ENCODE data around the gene PIK3CB.
A peak's percentile ranks its signal among the peaks of the same experiment; 100 is the strongest.
"Not testable (repeated sequence)": the region's sequence is repeated elsewhere in the genome, so short reads cannot be mapped to it uniquely, and the experiment has no call there.

PIK3CB gene

DNA sequence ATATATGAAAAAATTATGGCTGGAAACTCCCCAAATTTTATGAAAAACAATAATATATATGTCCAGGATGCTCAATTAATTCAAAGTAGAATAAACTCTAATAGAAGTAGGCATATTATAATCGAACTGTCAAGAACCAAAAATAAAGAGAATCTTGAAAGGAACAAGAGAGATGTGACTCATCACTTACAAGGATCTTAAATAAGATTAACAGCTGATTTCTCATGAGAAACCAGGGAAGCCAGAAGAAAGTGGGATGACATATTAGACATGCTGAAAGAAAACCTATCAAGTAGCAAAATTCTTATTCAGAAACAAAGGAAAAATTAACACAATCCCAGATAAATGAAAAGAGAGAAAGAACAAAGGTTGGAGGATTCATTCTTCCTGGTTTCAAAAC lies 159.3 kb downstream of the PIK3CB start:
- no peak for DNase-seq

DNA sequence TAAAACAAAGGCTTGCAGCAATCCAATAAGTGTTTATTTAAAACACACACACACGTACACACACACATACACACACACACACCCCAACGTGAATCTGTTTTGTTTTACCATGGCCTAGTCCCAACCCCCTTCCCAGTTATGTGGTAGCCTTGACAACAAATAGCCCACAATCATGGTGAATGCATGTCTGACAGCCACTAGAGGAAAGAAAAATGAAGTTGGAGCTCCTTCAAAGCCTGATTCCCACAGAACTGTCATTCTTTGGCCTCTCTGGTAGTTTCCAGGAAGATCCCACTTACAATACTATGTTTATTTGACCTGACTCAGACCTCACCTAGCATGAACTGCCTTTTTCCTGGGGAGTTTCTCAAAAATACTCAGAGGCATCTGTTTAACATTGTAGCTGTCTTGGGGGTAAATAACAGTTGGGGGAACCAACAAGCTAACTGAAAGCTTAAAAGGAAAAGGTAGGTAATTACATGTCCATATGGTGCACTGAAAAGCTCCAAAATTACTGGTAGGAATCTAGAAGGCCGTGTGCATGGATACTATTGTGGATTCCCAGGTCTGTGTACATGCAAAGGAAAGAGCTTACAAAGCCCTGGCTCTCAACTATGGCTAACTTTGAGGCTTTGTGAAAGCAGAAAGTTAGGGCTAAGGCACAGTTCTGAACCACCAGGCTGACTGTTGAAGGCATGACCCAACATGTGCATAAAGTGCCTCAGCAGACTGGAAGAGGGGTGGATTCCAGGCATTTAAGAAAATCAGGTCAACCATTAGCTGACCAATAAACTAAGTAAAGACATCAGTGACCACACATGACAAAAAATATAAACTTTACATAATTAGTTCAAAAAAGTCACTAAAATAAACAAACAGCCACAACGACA lies 160.8 kb downstream of the PIK3CB start:
- peak; percentile 26 for DNase-seq

DNA sequence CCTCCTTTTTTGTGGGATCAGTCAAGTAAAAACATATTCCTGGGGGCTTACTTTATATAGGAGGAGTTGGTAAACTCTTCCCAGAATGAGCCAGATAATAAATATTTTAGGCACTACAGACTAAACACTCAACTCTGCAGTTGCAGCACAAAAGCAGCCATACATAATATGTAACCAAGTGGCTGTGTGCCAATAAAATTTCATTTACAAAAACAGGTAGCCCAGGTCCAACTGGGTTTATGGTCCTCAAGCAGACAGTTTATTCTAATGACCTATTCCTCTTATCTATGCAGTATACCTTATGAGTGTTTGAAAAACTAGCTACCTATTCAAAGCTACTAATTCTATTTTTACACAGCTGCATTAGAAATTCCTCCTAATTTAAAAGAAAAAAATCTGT lies 164.3 kb downstream of the PIK3CB start:
- no peak for DNase-seq

DNA sequence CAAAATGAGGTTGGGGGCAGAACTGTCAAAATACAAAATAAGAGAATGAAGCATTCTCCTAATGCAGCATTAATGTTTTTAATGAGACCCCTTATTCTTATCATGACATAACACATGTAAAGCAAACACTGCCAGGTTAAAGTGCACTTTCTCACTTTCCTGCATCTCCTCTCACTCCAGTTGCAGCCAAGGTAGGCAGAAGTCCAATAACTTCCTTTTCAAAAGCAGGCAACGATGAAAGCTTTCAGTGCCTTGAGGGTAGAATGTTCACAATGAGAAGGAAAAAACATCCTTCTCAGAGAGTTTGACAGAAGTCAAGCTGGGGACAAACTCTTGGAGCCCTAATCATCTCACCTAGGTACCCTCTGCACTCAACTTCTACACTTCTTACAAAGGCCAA lies 166.6 kb downstream of the PIK3CB start:
- no peak for DNase-seq

DNA sequence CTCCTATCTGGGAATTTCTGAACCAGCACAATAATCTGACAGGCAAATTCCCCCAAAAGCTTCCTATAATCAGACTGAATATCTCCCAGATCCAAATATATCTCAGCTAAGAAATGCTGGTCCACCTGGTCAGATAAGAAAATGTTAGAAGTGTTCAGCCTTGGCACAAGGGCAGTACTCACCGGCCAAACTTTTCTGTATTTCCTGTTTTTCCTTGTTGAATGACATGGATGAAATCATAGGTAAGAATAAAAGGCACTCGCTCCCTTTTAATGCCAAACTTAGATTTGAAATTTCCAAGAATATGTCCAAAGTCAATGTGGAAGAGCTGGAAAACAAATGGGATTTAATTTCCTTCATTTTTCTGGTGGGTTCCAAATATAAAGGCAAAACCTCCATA lies 177.2 kb downstream of the PIK3CB start:
- no peak for DNase-seq

DNA sequence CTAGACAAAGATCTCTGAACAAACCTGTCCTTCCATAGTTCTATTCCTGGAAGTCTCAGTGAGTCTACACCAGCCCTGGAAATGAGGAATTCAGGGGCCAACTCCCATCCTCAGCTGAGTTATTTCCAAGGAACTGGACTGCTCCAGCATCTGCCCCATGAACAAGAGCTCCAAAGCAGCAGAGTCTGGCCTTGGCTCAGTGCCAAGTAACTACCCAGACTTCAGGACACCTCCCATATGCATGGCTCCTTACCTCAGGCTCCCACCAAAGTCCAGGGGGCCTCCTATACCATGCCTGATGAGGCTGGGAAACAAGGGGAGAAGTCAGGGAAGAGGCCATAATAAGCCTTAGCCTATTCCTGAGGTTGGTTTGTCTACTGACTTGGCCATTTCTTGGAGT lies 181.2 kb downstream of the PIK3CB start:
- no peak for DNase-seq

DNA sequence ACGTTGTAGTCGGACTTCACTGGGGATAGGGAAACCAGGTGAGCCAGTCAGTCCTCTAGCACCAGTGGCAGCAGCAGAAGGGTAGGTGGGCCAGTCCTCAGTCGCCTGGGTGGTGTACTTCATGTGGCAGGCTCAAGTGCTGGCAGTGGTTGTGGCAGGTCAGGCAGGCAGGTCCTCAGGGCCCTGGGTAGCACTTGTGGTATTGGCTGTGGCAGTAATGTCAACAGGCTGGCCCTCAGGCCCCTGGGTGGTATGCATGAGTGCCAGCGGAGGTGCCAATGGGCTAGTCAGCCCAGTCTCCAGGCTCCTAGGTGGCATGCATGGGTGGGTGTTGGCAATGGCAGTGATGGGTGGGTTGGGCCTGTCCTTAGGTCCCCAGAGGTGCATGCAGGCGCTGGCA lies 185.6 kb downstream of the PIK3CB start:
- no peak for DNase-seq

DNA sequence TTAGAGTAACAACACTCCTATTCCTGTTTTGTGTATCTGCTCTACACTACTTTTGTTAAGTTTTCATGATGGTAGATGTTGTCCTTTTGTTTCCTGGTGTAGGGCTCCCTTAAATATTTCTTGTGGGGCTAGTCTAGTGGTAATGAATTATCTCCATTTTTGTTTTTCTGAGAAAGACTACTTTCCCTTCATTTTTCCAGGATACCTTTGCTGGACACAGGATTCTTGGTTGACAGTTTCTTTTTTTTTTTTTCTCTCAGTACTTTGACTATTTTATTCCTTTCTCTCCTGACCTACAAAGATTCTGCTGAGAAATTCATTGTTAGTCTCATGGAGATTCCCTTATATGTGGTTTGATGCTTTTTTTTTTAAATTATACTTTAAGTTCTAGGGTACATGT lies 188.2 kb downstream of the PIK3CB start:
- DNase-seq, result no peak

DNA sequence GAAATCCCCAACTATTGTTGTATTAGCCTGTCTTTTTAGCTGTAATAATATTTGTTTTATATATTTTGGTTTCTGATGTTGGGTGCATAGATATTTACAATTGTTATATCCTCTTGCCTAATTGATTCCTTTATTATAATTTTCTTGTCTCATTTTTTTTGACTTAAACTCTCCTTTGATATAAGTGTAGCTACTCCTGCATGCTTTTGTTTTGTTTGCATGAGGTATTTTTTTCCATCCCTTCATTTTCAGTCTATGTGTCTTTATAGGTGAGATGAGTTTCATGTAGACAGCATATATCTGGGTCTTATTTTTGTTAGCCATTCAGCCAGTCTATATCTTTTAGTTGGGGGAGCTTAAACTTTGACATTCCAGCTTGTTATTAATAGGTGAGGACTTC lies 188.7 kb downstream of the PIK3CB start:
- DNase-seq, result no peak

DNA sequence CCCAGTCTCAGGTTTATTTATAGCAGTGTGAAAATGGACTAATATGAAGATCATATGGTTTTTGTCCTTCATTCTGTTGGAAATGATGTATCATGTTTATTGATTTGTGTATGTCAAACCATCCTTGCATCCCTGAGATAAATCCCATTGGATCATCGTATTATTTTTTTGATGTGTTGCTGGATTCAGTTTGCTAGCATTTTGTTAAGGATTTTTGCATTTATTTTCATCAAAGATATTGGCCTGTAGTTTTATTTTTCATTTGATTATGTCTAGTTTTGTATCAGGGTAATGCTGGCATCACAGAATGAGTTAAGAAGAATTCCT lies 191.8 kb downstream of the PIK3CB start:
- no peak for DNase-seq

DNA sequence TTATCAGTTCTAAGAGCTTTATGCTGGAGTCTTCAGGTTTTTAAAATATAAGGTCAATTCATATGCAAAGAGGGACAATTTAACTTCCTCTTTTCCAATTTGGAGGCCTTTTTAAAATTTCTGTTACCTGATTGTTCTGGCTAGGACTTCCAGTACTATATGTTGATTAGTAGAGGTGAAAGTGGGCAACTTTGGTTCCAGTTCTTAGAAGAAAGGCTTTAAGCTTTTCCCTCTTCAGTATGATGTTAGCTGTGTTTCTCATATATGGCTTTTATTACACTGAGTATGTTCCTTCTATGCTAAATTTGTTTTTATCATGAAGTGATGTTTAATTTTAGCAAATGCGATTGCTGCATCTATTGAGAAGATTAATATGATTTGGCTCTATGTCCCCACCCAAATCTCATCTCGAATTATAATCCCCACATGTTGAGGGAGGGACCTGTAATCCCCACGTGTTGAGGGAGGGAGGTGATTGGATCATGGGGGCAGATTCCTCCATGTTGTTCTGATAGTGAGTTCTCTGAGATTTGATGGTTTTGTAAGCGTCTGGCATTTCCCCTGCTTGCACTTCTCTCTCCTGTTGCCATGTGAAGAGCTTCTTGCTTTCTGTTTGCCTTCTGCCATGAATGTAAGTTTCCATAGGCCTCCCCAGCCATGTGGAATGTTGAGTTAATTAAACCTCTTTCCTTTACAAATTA lies 192.4 kb downstream of the PIK3CB start:
- DNase-seq, result no peak

DNA sequence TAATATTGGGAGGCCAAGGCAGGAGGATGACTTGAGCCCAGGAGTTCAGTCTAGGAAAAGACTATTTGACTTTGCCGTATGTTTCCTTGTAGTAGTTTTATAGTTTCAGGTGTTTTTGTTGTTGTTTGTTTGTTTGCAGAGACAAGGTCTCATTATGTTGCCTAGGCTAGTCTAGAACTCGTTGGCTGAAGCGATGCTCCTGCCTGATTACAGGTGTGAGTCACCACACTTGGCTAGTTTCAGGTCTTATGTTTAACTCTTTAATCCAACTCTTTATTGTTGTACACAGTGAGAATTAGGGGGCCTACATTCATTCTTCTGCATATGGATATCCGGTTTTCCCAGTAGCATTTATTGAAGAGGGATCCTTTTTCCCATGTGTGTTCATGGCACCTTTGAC lies 194.2 kb downstream of the PIK3CB start:
- DNase-seq, result no peak

DNA sequence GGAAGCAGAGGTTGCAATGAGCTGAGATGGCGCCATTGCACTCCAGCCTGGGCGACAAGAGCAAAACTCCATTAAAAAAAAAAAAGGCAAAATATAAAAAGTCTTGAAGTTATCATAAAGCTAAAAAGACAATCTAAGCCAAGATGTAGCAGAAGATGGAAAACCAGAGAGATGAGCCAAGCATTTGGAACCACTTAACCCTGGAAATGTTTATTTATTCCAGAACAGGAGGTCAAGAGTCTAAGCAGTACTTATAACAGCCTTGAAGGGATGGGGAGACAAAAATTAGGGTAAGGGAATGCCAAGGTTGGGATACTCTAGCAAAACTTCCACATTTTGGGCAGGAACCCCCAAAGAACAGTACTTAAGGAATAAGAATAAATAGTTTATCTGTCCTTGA lies 196.1 kb downstream of the PIK3CB start:
- no peak for DNase-seq

DNA sequence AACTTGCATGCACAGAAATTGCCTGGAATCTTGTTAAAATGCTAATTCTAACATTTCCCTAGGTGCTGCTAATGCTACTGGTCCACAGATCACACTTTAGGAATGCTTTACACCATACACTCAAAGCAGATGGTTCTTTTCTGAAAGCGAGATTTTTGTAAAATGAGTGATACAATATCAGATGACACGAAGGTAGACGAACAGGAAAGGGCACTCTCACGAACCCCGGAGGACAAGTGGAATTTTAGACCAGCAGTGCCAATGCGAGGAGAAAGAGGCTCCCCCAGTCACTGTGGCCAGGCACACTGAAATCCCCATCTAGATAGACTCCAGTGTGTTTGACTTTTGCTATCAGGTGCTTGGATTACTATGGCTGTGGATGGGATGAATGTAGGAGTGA lies 205.2 kb downstream of the PIK3CB start:
- no peak for DNase-seq

DNA sequence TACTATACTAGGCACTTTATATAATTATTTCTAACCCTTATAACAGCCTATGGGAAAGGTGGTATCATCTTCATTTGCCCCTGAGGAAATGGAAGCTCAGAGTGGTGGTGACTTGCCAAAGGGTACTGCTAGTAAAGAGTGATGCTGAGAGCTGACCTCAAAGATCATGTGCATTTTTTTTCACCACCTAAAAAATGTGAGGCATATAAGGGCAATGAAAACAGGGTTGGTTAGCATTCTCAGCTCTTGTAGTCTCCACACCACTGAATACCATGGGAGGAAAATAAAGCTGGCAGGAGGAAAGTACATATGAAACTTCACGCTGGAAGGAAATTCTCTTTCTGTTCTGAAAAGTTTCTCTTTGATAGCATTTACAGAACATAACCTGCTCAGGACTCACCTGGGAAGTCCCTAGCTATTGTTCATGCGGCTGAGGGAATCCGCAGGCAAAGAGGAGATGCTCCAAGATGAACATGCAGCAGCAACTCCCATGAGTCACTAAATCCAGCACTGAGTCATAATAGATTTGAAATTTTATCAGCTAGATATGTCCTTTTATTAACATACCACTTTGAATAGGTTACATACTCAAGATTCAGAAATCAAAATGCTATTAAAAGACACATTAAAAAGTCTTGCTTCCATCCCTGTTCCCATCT lies 208.9 kb downstream of the PIK3CB start:
- no peak for DNase-seq

DNA sequence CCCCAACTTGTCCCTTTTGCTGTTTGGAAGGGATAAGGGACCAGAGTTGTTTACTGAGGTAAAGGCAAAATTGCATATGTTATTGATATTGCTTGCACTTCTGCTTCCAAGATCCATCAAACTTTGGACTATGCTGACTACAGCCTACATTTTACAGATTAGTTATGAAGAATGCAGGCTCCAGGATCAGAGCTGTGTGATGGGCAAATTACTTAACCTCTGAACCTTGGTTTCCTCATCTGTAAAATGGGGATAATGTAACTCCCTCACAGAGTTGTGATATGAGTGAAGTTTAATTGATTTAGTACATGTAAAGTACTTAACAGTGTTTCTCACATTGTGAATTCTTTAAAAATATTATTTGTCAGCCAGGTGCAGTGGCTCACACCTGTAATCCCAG lies 210.2 kb downstream of the PIK3CB start:
- no peak for DNase-seq

DNA sequence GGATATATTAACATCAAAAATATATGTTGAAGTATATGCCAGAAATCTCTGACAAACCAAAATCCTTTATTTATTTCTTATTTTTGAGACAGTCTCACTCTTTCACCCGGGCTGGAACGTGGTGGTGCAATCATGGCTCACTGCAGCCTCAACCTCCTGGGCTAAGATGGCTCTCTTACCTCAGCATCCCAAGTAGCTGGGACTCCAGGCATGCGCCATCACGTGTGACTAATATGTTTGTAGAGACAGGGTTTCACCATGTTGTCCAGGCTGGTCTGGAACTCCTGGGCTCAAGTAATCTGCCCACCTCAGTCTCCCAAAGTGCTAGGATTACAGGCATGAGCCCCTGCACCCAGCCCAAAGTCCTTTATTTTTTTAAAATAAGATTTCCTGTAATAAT lies 214.3 kb downstream of the PIK3CB start:
- no peak for DNase-seq

DNA sequence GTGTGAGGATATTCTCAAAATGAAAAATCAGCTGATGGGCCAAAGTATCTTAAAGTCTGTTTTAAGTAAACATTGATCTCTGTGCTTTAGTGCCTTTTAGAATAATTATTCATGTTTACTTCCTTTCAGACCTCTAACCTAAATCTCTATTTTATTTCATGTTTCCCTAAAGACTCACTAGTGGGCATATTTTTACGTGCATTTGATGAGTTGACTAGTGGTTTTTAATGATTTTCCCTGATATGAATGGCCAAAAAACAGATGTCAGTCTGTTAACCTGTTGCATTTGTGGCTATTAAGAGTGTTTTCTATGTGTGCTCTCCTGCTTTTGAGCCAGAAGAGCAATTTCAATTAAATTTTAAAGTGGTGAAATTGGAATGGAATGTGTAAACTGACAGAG lies 219.3 kb downstream of the PIK3CB start:
- DNase-seq, result no peak

DNA sequence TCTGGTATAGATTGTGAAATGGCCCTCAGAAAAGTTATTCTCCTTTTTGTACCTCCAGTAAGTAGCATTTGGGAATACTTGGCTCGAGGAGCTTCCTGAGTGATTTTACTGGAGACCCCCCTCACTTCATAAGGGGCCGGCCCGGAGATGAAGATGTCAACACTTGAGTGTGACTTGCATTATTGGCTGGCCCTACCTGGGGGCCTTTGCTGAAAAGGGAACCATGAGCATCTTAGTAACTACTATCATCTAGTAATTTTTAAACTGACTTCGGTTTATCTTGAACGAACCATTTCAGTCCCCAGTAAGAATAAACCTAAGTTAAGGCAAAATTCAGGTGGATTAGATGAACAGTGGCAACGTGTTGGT lies 224.8 kb downstream of the PIK3CB start:
- no peak for DNase-seq

DNA sequence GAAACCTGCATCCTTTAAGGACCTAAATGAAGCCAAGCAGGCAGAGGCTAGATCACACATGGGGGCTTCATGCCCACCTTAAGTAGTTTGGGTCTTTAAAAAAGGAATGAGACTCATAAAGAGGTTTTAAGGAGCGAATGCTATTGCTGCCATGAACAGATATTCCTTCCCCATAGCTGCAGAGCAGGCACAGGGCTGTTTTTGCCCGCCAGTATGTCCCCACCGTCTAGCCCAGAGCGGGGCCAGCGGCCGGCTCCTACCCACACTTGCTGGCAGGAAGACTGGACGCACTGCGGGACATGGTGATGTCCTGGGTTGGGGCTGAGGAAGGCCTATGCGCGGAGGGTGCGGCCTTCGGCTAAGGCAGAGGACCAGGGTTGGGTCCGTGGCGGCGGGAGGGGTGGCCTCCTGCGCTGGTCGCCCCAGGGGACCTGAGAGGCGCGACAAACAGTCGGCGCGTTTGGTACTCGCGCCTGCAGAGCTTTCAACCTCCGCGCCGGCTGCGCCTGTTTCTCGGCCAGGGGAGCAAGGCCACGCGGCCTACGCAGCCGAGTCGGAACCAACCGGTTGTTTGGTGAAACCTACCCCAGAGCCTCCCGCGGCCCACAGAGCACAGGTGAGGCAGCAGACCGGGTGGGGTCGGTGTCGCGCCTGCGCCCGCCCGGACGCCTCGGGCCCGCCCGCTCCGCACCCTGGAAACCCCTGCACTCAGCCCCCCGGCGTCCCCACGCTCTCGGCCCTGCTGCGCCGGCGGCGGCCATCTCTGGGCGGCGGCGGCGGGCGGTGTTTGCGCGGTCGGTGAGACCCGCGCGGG lies 226.2 kb downstream of the PIK3CB start, which contains the start of gene FAIM:
Gene FAIM, plus strand, starts transcription at position 450 of the 814 bp plus-strand sequence. CDS start 10,956 bp downstream, outside the sequence.
- DNase-seq, result peak; percentile 79

DNA sequence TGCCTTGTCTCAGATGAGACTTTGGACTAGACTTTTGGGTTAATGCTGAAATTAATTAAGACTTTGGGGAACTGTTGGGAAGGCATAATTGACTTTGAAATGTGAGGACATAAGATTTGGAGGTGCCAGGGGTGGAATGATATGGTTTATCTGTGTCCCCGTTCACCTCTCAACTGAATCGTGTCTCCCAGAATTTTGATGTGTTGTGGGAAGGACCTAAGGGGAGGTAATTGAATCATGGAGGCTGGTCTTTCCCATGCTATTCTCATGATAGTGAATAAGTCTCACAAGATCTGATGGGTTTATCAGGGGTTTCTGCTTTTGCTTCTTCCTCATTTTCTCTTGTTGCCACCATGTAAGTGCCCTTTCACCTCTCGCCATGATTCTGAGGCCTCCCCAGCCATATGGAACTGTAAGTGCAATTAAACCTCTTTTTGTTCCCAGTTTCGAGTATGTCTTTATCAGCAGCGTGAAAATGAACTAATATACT lies 230.6 kb downstream of the PIK3CB start:
- not testable (repeated sequence) for DNase-seq
